ENCODE results near the gene ZNF740. TPM values are rescaled to one million over a fixed set of nuclear protein-coding genes. Genes with fewer than 3 reads are reported as not detected.
A peak's percentile ranks its signal among the peaks of the same experiment; 100 is the strongest.

The ZNF740 gene
- total RNA-seq, 1 donor from 2014 or later: 5.9 TPM

DNA sequence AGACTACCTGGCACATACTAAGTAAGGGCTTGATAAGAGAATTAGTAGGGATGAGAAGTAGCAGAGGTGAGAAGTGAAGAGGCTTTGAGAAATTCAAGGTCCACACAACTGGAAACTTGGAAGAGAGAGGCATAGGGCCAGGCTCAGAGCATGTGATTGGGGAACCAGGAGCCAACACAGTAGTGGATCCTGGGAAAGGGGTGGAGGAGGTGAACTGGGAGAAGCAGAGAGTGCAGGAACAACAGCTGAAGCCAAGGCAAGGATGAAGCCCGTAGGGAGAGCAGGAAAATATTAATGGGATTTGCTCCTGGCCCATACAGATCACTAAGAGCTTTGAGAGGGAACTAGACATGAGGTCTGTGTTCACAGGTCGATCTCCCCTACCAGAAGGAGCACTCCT, 27.9 kb downstream of the ZNF740 start:
- H3K27me3 ChIP-seq: no peaks in the 10 kb centered on the region
- no peak for DNase-seq (ENCODE audit: low spot score in 2 of 2)
- peaks cover 0 to 4% of the 10 kb centered on the region in 2 donors for H3K4me1 ChIP-seq
- no peak overlapping the region for H3K27ac ChIP-seq
- no peak overlapping the region for H3K4me3 ChIP-seq
- TF ChIP-seq, protein P1, sequence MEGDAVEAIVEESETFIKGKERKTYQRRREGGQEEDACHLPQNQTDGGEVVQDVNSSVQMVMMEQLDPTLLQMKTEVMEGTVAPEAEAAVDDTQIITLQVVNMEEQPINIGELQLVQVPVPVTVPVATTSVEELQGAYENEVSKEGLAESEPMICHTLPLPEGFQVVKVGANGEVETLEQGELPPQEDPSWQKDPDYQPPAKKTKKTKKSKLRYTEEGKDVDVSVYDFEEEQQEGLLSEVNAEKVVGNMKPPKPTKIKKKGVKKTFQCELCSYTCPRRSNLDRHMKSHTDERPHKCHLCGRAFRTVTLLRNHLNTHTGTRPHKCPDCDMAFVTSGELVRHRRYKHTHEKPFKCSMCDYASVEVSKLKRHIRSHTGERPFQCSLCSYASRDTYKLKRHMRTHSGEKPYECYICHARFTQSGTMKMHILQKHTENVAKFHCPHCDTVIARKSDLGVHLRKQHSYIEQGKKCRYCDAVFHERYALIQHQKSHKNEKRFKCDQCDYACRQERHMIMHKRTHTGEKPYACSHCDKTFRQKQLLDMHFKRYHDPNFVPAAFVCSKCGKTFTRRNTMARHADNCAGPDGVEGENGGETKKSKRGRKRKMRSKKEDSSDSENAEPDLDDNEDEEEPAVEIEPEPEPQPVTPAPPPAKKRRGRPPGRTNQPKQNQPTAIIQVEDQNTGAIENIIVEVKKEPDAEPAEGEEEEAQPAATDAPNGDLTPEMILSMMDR (IDR thresholded peaks at IDR 0.05): no peak
- no peaks in the 10 kb centered on the region for H3K9me3 ChIP-seq
- intact Hi-C loops (cut with DNase I): no loop called here
- peaks cover 33 to 37% of the 10 kb centered on the region in 2 donors for H3K36me3 ChIP-seq

- H3K4me1 ChIP-seq: peaks cover 0 to 4% of the 10 kb centered on the region in 2 donors
Measured at GRCh38 chr12:53208877-53209463, 28.4 kb downstream of the ZNF740 start.

GRCh38 chr12:53210843-53211242, 30.3 kb downstream of the ZNF740 start:
- Histone ChIP-seq H3K4me1 (peaks cover 0 to 9% of the 10 kb centered on the region in 2 donors), H3K27ac (no peak overlapping the region), H3K4me3 (no peak overlapping the region), H3K36me3 (peaks cover 54 to 55% of the 10 kb centered on the region in 2 donors), H3K9me3 (no peaks in the 10 kb centered on the region), H3K27me3 (no peaks in the 10 kb centered on the region)
- TF ChIP-seq, protein P1 (IDR thresholded peaks at IDR 0.05): no peak
- intact Hi-C loops (cut with DNase I): no loop called here
- no peak for DNase-seq (ENCODE audit: low spot score in 2 of 2)

More at GRCh38 chr12:53208877-53209463, 28.4 kb downstream of the ZNF740 start:
- H3K27me3 ChIP-seq: no peaks in the 10 kb centered on the region
- H3K4me3 ChIP-seq: peak overlapping the region in 1 of 2 donors; percentile 29
- no peak for DNase-seq (ENCODE audit: low spot score in 2 of 2)
- no peaks in the 10 kb centered on the region for H3K9me3 ChIP-seq
- TF ChIP-seq, protein P1 (IDR thresholded peaks at IDR 0.05): no peak
- peak overlapping the region in 1 of 2 donors; percentile 5 for H3K27ac ChIP-seq
- peaks cover 38 to 43% of the 10 kb centered on the region in 2 donors for H3K36me3 ChIP-seq
- intact Hi-C loops (cut with DNase I): no loop called here

DNA sequence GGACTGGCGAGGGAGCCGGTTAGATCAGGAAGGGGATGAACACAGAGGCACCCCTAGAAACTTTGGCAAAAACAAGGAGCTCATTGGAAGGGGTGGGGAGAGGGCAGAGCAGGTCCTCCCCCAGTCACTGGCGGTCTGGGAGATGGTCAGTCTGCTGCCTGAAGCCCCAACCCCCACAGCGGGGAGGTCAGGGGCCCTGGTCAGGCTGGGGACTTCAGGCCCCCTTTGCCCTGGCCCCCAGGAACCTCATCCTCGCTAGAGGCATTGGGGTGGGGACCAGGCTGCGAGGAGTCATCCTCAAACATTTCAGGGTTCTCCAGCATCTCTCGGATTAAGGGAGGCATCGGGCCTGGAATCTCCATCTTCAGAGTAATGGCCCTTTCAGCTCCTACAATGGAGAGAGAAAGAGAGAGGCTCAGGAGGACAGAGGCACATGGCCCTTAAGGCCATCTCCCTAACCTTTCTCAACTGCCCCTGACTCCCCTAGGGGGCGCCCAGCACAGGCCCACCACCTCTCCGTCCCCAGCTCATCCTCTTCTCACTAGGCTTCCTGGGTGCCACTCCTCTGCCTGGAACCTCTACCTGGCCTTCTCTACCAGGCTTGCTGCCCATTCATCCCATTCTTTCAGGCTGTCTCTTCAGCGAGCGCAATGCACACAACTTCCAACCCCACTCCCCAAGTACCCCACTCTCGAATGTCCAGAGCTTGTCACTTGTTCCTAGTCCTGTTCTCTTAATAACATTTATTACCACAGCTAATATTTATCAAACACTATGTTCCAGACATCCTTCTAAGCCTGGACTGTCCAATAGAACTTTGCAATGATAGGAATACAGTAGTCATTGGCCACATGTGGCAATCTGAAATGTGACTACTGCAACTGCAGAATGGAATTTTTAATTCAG, 31.2 kb downstream of the ZNF740 start:
- intact Hi-C loops (cut with DNase I): no loop called here
- no peak for DNase-seq (ENCODE audit: low spot score in 2 of 2)
- Histone ChIP-seq H3K4me3 (no peak overlapping the region), H3K27me3 (no peaks in the 10 kb centered on the region), H3K27ac (no peak overlapping the region), H3K36me3 (peaks cover 54 to 55% of the 10 kb centered on the region in 2 donors), H3K4me1 (peaks cover 0 to 14% of the 10 kb centered on the region in 2 donors), H3K9me3 (no peaks in the 10 kb centered on the region)
- TF ChIP-seq, protein P1 (IDR thresholded peaks at IDR 0.05): no peak

DNA sequence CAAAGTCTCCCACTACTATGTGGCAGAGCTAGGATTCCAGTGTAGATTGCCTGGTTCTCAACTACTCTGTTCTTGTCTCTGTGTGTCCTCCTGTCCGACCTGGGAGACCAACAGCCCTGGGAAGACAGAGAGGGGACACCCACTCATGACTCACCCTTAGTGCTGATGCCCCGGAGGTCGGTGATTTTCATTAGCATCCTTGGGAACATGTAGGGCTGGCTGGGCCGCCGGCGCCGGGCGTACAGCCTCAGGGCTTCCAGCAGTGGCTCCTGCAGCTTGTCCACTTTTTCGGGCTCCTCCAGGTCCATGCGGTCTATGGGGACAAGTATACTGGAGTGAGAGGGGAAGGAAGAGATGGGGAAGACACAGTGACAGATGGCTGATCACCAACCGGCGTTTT, 32.4 kb downstream of the ZNF740 start:
- Histone ChIP-seq H3K4me1 (peaks cover 8 to 25% of the 10 kb centered on the region in 2 donors), H3K4me3 (no peak overlapping the region), H3K9me3 (no peaks in the 10 kb centered on the region), H3K27ac (no peak overlapping the region), H3K27me3 (no peaks in the 10 kb centered on the region), H3K36me3 (peaks cover 54 to 55% of the 10 kb centered on the region in 2 donors)
- DNase-seq (ENCODE audit: low spot score in 2 of 2): no peak
- TF ChIP-seq, protein P1 (IDR thresholded peaks at IDR 0.05): no peak
- intact Hi-C loops (cut with DNase I): loop anchor here (1.0 kb wide), 2 partner anchors 38 to 74 kb away; no protein-coding TSS in a partner anchor

Data from ascending aorta (tissue), 2 donors.